HG03342 (cell line): ENCODE measurements around the gene PMAIP1.
"Not testable (repeated sequence)": the region's sequence is repeated elsewhere in the genome, so short reads cannot be mapped to it uniquely, and the experiment has no call there.

Source experiments
- ATAC-seq: cut with Tn5 transposase; IDR thresholded peaks from one replicate; pipeline ENCODE4 v1.9.1; 2021; ENCODE audit warnings: mild to moderate bottlenecking, moderate library complexity; ENCODE audit not compliant: unreplicated experiment

The PMAIP1 gene

DNA sequence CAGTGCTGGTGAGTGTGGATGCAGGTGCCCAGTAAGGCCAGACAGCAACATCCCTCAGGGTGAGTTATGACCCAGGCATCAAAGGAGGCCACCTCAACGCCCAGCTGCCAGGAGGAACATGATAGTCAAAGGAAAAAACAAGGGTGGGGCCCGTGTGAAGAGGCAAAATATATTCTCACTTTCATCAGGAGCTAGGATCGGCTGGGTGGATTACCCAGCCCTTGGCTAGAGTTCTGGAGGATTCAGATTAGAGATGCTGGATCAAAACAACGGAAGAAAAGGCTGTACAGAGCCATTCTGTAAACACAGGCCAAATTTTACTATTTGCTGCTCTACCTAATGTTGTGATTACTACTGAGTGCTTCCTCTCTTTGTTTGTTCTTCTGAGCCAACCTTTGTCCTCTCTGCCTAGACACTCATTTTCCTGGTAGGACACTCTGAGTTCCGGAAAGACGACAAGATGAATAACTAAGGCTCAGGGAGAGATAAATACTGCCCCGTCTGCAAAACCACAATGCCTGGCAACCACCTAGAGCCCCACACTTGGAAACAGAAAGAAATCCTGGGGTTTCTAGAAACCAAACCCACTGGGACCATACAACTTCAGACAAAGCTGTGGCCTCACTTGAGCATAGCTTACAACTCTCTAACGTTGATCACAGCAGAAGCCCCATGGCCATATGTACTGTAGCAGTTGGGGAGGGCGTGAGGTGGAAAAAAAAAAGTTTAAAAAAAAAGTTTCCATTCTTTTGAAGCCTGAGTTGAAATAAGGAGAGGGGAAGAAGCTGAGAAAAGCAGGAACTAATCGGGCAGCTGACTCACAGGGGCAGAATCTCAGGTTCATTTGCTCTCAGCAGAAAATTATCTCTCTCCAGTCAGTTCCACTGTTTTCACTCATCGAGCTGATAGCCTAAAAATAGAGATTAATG is 17.8 kb upstream of the PMAIP1 start:
- ATAC-seq: peak; percentile 44

GRCh38 chr18:59884351-59884750 is 15.4 kb upstream of the PMAIP1 start:
- ATAC-seq: no peak

- ATAC-seq: peak; percentile 82
Measured at GRCh38 chr18:59885579-59886163, 14.1 kb upstream of the PMAIP1 start.

GRCh38 chr18:59886399-59886798 is 13.4 kb upstream of the PMAIP1 start:
- not testable (repeated sequence) for ATAC-seq

DNA sequence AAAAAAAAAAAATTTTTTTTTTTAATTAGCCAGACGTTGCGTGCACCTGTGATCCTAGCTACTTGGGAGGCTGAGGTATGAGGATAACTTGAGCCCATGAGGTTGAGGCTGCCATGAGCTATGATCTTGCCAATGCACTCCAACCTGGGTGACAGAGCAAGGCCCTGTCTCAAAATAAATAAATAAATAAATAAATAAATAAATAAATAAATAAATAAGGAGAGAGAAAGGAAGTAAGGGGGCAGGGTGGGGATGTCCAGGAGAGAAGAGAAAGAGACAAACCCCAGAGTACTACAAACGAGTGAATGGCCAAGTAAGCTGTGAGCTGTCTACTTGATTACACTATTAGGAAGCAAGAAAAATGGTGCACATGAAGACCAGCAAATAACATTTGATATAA is 7.7 kb upstream of the PMAIP1 start:
- ATAC-seq: no peak

DNA sequence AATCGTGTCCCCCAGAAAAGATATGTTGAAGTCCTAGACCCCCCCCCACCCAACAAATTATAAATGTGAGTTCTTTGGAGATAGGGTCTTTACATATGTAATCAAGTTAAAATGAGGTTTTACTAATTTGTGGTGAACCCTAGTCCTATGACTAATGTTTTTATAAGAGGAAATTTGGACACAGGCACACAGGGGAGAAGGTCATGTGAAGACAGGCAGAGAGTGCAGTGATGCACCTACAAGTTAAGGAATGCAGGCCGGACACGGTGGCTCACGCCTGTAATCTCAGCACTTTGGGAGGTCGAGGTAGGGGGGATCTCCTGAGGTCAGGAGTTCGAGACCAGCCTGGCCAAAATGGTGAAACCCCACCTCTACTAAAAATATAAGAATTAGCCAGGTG is 5.8 kb upstream of the PMAIP1 start:
- ATAC-seq: no peak

DNA sequence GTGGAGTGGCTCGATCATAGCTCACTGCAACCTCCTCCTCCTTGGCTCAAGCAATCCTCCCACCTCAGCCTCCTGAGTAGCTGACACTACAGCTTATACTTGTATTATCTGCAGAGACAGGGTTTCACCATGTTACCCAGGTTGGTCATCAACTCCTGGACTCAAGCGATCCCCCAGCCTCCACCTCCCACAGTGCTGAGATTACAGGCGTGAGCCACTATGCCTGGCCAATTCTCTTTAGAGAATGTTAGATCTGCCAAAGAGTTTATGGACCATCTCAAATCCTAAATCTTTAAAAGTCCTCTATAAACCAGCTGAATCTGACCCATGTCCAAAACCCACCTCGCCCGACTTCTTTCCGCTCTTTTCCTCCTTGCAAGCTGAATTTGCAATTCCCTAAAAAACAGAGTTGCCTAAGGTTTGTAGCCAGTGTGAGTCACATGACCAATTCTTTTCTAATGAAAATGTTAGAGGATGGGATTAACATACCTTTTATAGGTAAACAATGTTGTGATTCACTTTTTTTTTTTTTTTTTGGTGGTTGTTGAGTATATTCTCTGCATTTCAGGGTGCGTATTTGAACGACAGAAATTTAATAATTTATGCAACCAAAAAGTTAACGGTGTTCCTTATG is 2.4 kb upstream of the PMAIP1 start:
- no peak for ATAC-seq

- no peak for ATAC-seq
Measured at GRCh38 chr18:59898093-59898492, 1.7 kb upstream of the PMAIP1 start.

DNA sequence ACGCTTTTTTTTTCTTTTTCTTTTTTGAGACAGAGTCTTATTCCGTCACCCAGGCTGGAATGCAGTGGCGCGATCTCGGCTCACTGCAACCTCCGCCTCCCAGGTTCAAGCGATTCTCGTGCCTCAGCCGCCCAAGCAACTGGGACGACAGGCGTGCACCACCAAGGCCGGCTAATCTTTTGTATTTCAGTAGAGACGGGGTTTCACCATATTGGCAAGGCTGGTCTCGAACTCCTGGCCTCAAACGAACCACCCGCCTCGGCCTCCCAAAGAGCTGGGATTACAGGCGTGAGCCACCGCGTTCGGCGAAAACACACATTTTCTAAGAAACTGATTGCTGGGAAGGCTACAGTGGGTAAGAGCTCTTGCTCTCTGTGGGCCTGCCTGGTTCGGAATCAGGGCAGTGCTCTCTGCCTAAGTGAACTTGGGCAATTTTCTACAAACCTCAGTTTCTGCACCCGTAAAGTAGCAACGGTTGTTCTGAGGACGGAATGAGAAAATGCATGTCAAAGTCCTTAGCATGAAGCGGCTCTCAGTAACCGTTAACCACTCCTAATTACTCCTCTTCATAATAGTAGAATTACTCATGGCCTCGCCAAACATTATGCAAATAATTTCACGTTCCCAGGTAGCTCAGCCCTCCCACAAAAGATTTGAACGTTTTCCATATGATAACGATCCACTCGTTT is 1.0 kb upstream of the PMAIP1 start:
- no peak for ATAC-seq

- ATAC-seq: peak; percentile 39
Measured at GRCh38 chr18:59900222-59901128, 679 bp downstream of the PMAIP1 start.

- no peak for ATAC-seq
Measured at GRCh38 chr18:59902131-59902992, 2.6 kb downstream of the PMAIP1 start.

- ATAC-seq: no peak
Measured at GRCh38 chr18:59902993-59903610, 3.3 kb downstream of the PMAIP1 start.

GRCh38 chr18:59904011-59904601 is 4.3 kb downstream of the PMAIP1 start:
- no peak for ATAC-seq

DNA sequence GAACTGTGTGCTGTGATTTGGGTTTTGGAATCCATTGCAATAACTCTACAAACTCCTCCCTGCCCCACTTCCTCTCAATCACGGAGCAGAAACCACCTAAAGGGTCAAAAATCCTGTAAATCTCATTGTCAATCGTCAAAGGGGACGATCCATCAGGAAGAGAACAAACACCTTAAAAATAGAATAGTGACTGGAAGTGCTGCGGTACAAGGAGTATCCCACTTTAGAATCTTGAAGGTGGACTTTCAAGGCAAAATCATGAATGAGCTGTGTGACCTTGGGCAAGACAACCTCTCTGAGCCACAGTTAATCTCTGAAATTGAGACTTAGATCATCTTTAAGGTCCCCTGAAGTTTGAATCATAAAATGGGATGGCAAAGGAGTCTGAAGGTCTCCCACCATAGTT is 5.9 kb downstream of the PMAIP1 start:
- no peak for ATAC-seq

- no peak for ATAC-seq
Measured at GRCh38 chr18:59906203-59906602, 6.4 kb downstream of the PMAIP1 start.

DNA sequence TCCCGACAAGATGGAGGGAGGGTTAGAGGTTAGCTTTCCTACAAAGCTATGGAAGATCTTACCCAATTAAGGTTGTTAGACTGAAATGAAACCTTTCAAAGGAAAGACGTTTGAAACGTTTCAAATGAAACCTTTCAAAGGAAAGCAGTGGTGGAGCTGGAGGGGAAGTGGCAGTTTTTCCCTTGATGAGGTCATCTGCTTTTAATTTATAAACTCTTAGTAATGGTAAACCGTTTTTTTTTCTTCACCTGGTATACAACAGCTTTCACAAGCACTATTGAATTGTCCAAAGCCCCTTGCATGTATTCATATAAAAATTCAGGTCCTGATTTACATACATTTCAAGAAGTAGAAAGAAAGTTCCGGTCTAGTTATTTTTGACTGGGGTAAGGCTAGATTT is 7.4 kb downstream of the PMAIP1 start:
- ATAC-seq: no peak

- ATAC-seq: no peak
Measured at GRCh38 chr18:59907660-59908059, 7.9 kb downstream of the PMAIP1 start.

- ATAC-seq: no peak
Measured at GRCh38 chr18:59908799-59909198, 9.0 kb downstream of the PMAIP1 start.
